T-helper 1 cell treated with Interleukin-12 subunit alpha and Interleukin-12 subunit beta and Interleukin-4 antibody, amounts not matched to agents 30 μg/mL and 1 μg/mL, for 36 hours (primary cell): ENCODE results near the gene CPT1A.

Experiments used
- H3K27ac Mint-ChIP-seq: one replicate; pipeline ENCODE4 v1.8.0; 2021; ENCODE audit warnings: mild to moderate bottlenecking, mixed read lengths
- H3K27me3 Mint-ChIP-seq: one replicate; pipeline ENCODE4 v1.8.0; 2021; ENCODE audit warnings: low read depth, mixed read lengths
- H3K36me3 Mint-ChIP-seq: one replicate; pipeline ENCODE4 v1.8.0; 2021; ENCODE audit warnings: low read depth, mixed read lengths
- H3K4me1 Mint-ChIP-seq: one replicate; pipeline ENCODE4 v1.8.0; 2021; ENCODE audit warnings: low read depth, mixed read lengths
- H3K4me3 Mint-ChIP-seq: one replicate; pipeline ENCODE4 v1.8.0; 2021; ENCODE audit warnings: mild to moderate bottlenecking, moderate library complexity, mixed read lengths
- H3K9me3 Mint-ChIP-seq: one replicate; pipeline ENCODE4 v1.8.0; 2021; ENCODE audit warnings: mixed read lengths

The CPT1A gene

DNA sequence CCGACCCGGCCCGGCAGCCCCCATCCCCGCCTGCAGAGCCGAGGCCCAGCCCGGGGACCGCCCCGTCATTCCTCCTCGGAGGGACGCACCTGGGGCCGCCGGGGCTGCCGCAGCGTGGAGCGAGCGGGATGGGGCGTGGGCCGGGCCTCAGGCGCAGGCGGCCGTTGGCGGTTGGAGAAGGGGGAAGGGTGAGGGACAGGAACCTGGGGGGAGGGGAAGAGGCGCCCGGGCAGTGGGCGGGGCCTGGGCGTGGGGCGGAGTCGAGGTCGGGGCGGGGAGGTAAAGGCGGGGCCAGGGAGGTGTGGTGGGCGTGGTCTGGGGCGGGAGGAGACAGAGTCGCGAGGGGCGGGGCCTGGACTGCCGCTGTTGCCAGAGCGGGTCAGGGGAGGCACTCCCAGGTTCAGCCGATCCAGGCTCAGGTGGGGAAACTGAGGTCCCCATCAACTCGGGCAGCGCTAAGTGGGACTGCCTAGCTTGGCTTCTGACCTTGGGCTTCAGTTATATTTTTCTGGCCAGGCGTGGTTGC lies 90.3 kb downstream of the CPT1A start, which contains the start of gene TESMIN:
Gene TESMIN, minus strand, starts transcription at position 190 of the 526 bp plus-strand sequence. CDS start 860 bp downstream, outside the sequence.
- peaks cover 5% of the 10 kb centered on the region for H3K27me3 Mint-ChIP-seq
- peaks cover 6% of the 10 kb centered on the region for H3K4me1 Mint-ChIP-seq
- no peaks in the 10 kb centered on the region for H3K9me3 Mint-ChIP-seq
- H3K36me3 Mint-ChIP-seq, result peaks cover 2% of the 10 kb centered on the region
- H3K4me3 Mint-ChIP-seq, result peak within 1 kb of the TSS; percentile 77
- H3K27ac Mint-ChIP-seq, result no peak within 1 kb of the TSS

GRCh38 chr11:68751004-68751325 lies 90.8 kb downstream of the CPT1A start:
- Mint-ChIP-seq H3K9me3 (no peaks in the 10 kb centered on the region), H3K27me3 (peaks cover 5% of the 10 kb centered on the region), H3K4me3 (no peak overlapping the region), H3K36me3 (peaks cover 2% of the 10 kb centered on the region), H3K27ac (no peak overlapping the region), H3K4me1 (peaks cover 6% of the 10 kb centered on the region)

- peaks cover 6% of the 10 kb centered on the region for H3K4me1 Mint-ChIP-seq
- H3K4me3 Mint-ChIP-seq, result peak overlapping the region; percentile 60
- H3K27ac Mint-ChIP-seq, result peak overlapping the region; percentile 33
- H3K36me3 Mint-ChIP-seq, result peaks cover 2% of the 10 kb centered on the region
- H3K9me3 Mint-ChIP-seq, result no peaks in the 10 kb centered on the region
- H3K27me3 Mint-ChIP-seq, result peaks cover 5% of the 10 kb centered on the region
Observed at GRCh38 chr11:68750195-68751003, 91.3 kb downstream of the CPT1A start.

DNA sequence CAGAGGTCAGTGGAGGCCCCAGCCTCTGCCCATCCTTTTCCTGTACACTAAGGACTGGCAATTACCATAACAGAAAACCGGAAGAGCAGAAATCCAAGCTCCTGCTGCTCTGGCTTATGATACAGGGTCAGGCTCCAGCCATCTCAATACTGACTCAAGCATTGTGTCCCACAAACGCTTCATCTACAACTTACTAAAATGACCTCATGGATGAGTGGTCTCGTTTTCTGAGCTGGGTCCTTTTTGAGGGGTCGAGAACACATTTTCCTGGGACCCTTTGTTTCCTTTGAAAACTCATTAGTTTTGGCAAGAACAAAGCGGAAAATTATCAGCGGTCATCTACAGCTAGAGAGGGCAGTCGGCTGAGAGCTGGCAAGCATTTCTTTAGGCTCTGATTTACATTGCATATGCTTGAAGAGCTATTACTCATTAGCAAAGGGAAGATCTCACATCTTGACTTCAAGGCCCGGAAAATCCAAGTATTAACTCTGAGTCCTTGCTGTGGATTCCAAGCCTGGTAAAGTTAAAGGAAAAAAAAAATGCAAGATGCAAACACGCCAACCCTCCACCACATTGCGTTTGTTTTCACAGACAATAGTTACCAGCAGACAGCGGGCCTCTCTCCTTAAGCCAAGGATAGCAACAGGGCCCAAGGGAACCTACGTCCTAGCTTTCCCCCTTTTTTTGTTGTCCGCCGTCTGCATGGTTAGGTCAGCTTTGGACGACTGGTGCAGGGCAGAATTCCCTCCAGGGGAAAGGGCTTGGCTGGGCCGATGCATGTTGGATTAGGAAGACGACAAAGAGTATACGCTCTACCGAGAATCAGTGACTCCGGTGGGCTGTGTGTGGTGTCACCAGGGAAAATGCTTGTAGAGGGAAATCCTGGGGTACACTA lies 92.2 kb downstream of the CPT1A start:
- Mint-ChIP-seq H3K4me3 (peak overlapping the region; percentile 60), H3K9me3 (no peaks in the 10 kb centered on the region), H3K4me1 (peaks cover 6% of the 10 kb centered on the region), H3K27ac (peak overlapping the region; percentile 33), H3K27me3 (peaks cover 5% of the 10 kb centered on the region), H3K36me3 (peaks cover 3% of the 10 kb centered on the region)

- Mint-ChIP-seq H3K4me1 (peaks cover 6% of the 10 kb centered on the region), H3K27me3 (peaks cover 5% of the 10 kb centered on the region), H3K36me3 (peaks cover 1% of the 10 kb centered on the region), H3K4me3 (no peak overlapping the region), H3K9me3 (no peaks in the 10 kb centered on the region), H3K27ac (no peak overlapping the region)
Observed at GRCh38 chr11:68748061-68748460, 93.7 kb downstream of the CPT1A start.

- Mint-ChIP-seq H3K4me1 (no peaks in the 10 kb centered on the region), H3K4me3 (no peak overlapping the region), H3K36me3 (peaks cover 1% of the 10 kb centered on the region), H3K27ac (no peak overlapping the region), H3K9me3 (no peaks in the 10 kb centered on the region), H3K27me3 (no peaks in the 10 kb centered on the region)
Observed at GRCh38 chr11:68743539-68743938, 98.2 kb downstream of the CPT1A start.

- Mint-ChIP-seq H3K27ac (no peak overlapping the region), H3K36me3 (peaks cover 1% of the 10 kb centered on the region), H3K4me1 (no peaks in the 10 kb centered on the region), H3K9me3 (no peaks in the 10 kb centered on the region), H3K4me3 (no peak overlapping the region), H3K27me3 (no peaks in the 10 kb centered on the region)
Observed at GRCh38 chr11:68741463-68741862, 100.3 kb downstream of the CPT1A start.

GRCh38 chr11:68735646-68736045 lies 106.1 kb downstream of the CPT1A start:
- H3K27me3 Mint-ChIP-seq, result no peaks in the 10 kb centered on the region
- H3K4me1 Mint-ChIP-seq, result no peaks in the 10 kb centered on the region
- no peaks in the 10 kb centered on the region for H3K36me3 Mint-ChIP-seq
- no peaks in the 10 kb centered on the region for H3K9me3 Mint-ChIP-seq
- no peak overlapping the region for H3K4me3 Mint-ChIP-seq
- no peak overlapping the region for H3K27ac Mint-ChIP-seq

DNA sequence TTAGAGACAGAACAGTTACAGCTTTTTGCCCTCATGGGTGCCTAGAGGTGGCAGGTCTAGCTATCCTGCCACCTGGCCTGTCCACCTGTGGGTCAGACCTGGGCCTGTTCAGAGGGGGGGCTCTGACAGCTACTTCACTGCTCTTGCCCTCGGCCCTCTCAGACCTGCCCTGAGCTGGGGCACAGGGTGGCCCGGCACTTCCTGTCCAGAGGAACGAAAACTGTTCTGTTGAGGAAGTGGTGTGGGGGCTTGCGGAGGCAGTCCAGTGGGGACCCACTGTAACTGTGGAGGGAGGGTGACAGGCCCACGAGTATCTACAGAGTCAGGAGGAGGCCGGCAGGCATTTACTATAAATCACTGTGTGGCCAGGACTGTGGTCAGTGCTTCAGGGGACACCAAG lies 106.6 kb downstream of the CPT1A start:
- no peaks in the 10 kb centered on the region for H3K36me3 Mint-ChIP-seq
- no peak overlapping the region for H3K27ac Mint-ChIP-seq
- H3K4me3 Mint-ChIP-seq, result no peak overlapping the region

DNA sequence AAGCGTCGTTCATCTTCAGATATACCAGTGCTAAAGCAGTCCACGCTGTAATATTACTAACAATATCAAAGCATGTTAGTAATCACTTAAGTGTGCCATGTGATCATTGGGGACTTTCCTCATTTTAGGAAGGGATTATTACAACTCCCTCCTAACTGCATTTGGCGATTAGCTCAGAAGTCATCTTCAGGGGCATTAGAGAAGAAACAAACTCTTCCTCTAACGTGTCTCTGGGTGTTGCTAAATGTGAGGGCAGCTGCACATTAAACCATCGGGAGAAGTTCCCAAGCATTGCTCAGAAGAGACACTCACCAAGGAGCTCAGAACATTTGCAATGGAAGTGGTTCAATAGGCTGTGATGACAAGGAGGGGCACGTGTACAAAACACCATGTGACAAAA lies 107.6 kb downstream of the CPT1A start:
- Mint-ChIP-seq H3K36me3 (no peaks in the 10 kb centered on the region), H3K9me3 (no peaks in the 10 kb centered on the region), H3K27me3 (no peaks in the 10 kb centered on the region), H3K4me3 (no peak overlapping the region), H3K4me1 (no peaks in the 10 kb centered on the region), H3K27ac (no peak overlapping the region)

More for the DNA sequence above, 106.6 kb downstream of the CPT1A start:
- H3K9me3 Mint-ChIP-seq, result no peaks in the 10 kb centered on the region
- H3K4me1 Mint-ChIP-seq, result no peaks in the 10 kb centered on the region
- no peaks in the 10 kb centered on the region for H3K27me3 Mint-ChIP-seq

GRCh38 chr11:68727783-68728182 lies 113.9 kb downstream of the CPT1A start:
- peaks cover 12% of the 10 kb centered on the region for H3K27me3 Mint-ChIP-seq
- H3K36me3 Mint-ChIP-seq, result no peaks in the 10 kb centered on the region
- H3K9me3 Mint-ChIP-seq, result no peaks in the 10 kb centered on the region
- no peaks in the 10 kb centered on the region for H3K4me1 Mint-ChIP-seq
- no peak overlapping the region for H3K27ac Mint-ChIP-seq
- H3K4me3 Mint-ChIP-seq, result no peak overlapping the region

- Mint-ChIP-seq H3K4me1 (no peaks in the 10 kb centered on the region), H3K27me3 (peaks cover 26% of the 10 kb centered on the region), H3K36me3 (no peaks in the 10 kb centered on the region)
Observed at GRCh38 chr11:68724293-68724692, 117.4 kb downstream of the CPT1A start.

DNA sequence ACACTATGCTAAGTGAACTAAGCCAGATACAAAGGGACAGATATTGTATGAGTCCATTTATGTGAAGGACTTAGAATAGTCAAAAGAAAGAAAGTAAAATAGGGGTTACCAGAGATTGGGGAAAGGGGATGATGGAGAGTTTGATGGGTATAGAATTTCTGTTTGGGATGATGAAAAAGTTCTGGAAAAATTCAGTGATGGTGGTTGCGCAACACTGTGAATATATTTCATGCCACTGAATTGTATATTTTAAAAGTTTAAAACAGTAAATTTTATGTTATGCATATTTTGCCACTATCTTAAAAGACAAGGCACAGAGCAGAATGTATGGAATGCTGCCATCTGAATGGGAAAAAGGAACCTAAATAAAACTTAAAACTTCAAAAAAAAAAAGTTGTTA lies 119.6 kb downstream of the CPT1A start:
- Mint-ChIP-seq H3K9me3 (peaks cover 10% of the 10 kb centered on the region), H3K27me3 (peaks cover 18% of the 10 kb centered on the region), H3K36me3 (no peaks in the 10 kb centered on the region), H3K4me3 (no peak overlapping the region), H3K27ac (no peak overlapping the region), H3K4me1 (no peaks in the 10 kb centered on the region)

More at GRCh38 chr11:68724293-68724692, 117.4 kb downstream of the CPT1A start:
- Mint-ChIP-seq H3K27ac (no peak overlapping the region), H3K4me3 (no peak overlapping the region), H3K9me3 (peaks cover 10% of the 10 kb centered on the region)

DNA sequence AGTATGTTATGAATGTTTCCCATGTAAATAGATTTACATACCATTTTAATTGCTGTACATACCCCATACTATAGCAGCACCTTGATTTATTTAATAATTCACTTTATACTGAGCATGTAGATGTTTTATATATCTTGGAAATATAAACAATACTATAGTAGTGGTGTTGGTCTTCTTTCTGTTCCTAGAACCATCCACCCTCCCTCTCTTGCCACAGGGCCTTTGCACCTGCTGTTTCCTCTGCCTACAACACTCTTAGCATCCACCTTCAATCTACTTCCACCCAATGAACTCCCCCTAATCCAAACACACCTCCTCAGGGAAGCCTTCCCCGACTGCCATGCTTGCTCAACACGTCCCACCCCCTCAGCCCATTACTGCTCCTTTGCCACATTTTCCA lies 120.6 kb downstream of the CPT1A start:
- no peaks in the 10 kb centered on the region for H3K4me1 Mint-ChIP-seq
- H3K9me3 Mint-ChIP-seq, result peaks cover 10% of the 10 kb centered on the region
- no peak overlapping the region for H3K4me3 Mint-ChIP-seq
- H3K36me3 Mint-ChIP-seq, result no peaks in the 10 kb centered on the region
- H3K27me3 Mint-ChIP-seq, result peaks cover 17% of the 10 kb centered on the region
- no peak overlapping the region for H3K27ac Mint-ChIP-seq
